B cell (primary cell): ENCODE results near the gene RAP1GDS1. TPM values are rescaled to one million over a fixed set of nuclear protein-coding genes. Genes with fewer than 3 reads are reported as not detected.

Source experiments
- ATAC-seq: fragments of 200-7000 bp; cut with Tn5 transposase; one replicate; pipeline ENCODE4 v1.10.0; 2021; ENCODE audit warnings: low read depth, mild to moderate bottlenecking, moderate number of reproducible peaks, moderate library complexity
- CTCF ChIA-PET: fragments of 350-600 bp; sonication (Branson Sonifier 250); formaldehyde crosslinking; loops from one replicate; lab custom pipeline; 2021; ENCODE audit warnings: antibody characterized with exemption, inconsistent platforms; lab: Charles Lee
- POLR2A ChIA-PET: fragments of 350-600 bp; sonication (Branson Sonifier 250); formaldehyde crosslinking; loops from one replicate; lab custom pipeline; 2021; ENCODE audit warnings: antibody characterized with exemption; lab: Charles Lee
- DNase-seq: peaks from one replicate; pipeline ENCODE4 v3.0.0; 2013
- H2AFZ ChIP-seq: 2 replicates; pipeline ENCODE4 v1.6.1; 2012; ENCODE audit warnings: mild to moderate bottlenecking, low read depth, low read length; ENCODE audit not compliant: insufficient read depth, poor library complexity, severe bottlenecking
- H3K27ac ChIP-seq, 2 donors: 1 replicate in 1 of 2; 2 replicates in 1 of 2; pipeline ENCODE4 v1.5.1; 2012 to 2013; ENCODE audit warnings: low read length in 2 of 2, mild to moderate bottlenecking in 2 of 2, moderate library complexity in 1 of 2
- H3K27me3 ChIP-seq, 4 experiments: fragments of 200-600 bp in 1 of 4; sonication (generic) in 1 of 4; replicated peaks in 1 of 4; 1 replicate in 2 of 4; 2 replicates in 2 of 4; pipeline versions ENCODE4 v1.6.1 to v1.7.0; 2013 to 2016; ENCODE audit warnings: low read length in 3 of 4, mild to moderate bottlenecking in 2 of 4, mixed read lengths in 1 of 4, moderate library complexity in 1 of 4; ENCODE audit not compliant: insufficient read depth in 4 of 4, control insufficient read depth in 3 of 4; ENCODE audit errors: control extremely low read depth in 1 of 4
- H3K36me3 ChIP-seq, 2 experiments: replicated peaks in 1 of 2; 1 replicate in 1 of 2; 2 replicates in 1 of 2; pipeline versions ENCODE4 v1.6.1 to v1.7.1; 2013; ENCODE audit warnings: low read length in 1 of 2; ENCODE audit not compliant: insufficient read depth in 2 of 2, control insufficient read depth in 1 of 2; ENCODE audit errors: control extremely low read depth in 1 of 2, extremely low read depth in 1 of 2
- H3K4me1 ChIP-seq, 2 donors: fragments of 200-600 bp in 1 of 2; sonication (generic) in 1 of 2; 1 replicate in 1 of 2; 2 replicates in 1 of 2; pipeline versions ENCODE4 v1.5.1 to v1.6.1; 2013 to 2017; ENCODE audit warnings: low read length in 2 of 2; ENCODE audit not compliant: control insufficient read depth in 2 of 2, insufficient read depth in 2 of 2
- H3K4me2 ChIP-seq: replicated peaks from 2 replicates; pipeline ENCODE3; 2012; ENCODE audit warnings: mild to moderate bottlenecking, low read depth, low read length; ENCODE audit not compliant: poor library complexity, severe bottlenecking
- H3K4me3 ChIP-seq, 5 experiments: fragments of 200-600 bp in 1 of 5; sonication (generic) in 1 of 5; 1 replicate in 3 of 5; 2 replicates in 2 of 5; pipeline versions ENCODE4 v1.5.1 to v1.7.0; 2011 to 2016; ENCODE audit warnings: low read length in 4 of 5, mild to moderate bottlenecking in 4 of 5, low read depth in 2 of 5, control low read depth in 1 of 5, moderate library complexity in 1 of 5; ENCODE audit not compliant: insufficient read depth in 1 of 5; ENCODE audit errors: control extremely low read depth in 1 of 5, extremely low read depth in 1 of 5
- H3K79me2 ChIP-seq: fragments of 200-600 bp; sonication (generic); one replicate; pipeline ENCODE4 v1.6.0; 2016; ENCODE audit warnings: low read length; ENCODE audit not compliant: control insufficient read depth, insufficient read depth
- H3K9ac ChIP-seq: fragments of 200-600 bp; sonication (generic); 2 replicates; pipeline ENCODE4 v1.6.1; 2017; ENCODE audit warnings: mild to moderate bottlenecking, low read length, moderate library complexity
- H3K9me3 ChIP-seq, 3 donors: one replicate each; pipeline versions ENCODE4 v1.6.1 to v1.7.1; 2013; ENCODE audit warnings: low read length in 2 of 3; ENCODE audit not compliant: control insufficient read depth in 2 of 3, insufficient read depth in 1 of 3; ENCODE audit errors: control extremely low read depth in 1 of 3
- H4K20me1 ChIP-seq: 2 replicates; pipeline ENCODE4 v1.6.0; 2012; ENCODE audit warnings: mild to moderate bottlenecking, low read length; ENCODE audit not compliant: insufficient read depth, control insufficient read depth, poor library complexity, severe bottlenecking
- H3K27ac Mint-ChIP-seq: one replicate; pipeline ENCODE4 v1.8.0; 2021; ENCODE audit warnings: mixed read lengths
- H3K27me3 Mint-ChIP-seq: one replicate; pipeline ENCODE4 v1.8.0; 2021; ENCODE audit warnings: mixed read lengths
- H3K4me1 Mint-ChIP-seq: one replicate; pipeline ENCODE4 v1.8.0; 2021; ENCODE audit warnings: mixed read lengths
- H3K4me3 Mint-ChIP-seq: one replicate; pipeline ENCODE4 v1.8.0; 2021; ENCODE audit warnings: mixed read lengths
- H3K9me3 Mint-ChIP-seq: one replicate; pipeline ENCODE4 v1.8.0; 2022; ENCODE audit warnings: mixed read lengths; ENCODE audit not compliant: insufficient read depth
- CTCF ChIP-seq: fragments of 200-600 bp; IDR thresholded peaks from one replicate; pipeline ENCODE4 v1.8.0; 2022; ENCODE audit warnings: antibody characterized with exemption, mild to moderate bottlenecking
- EZH2 ChIP-seq: IDR thresholded peaks from 2 replicates; pipeline ENCODE4 v1.6.1; 2012; ENCODE audit warnings: borderline replicate concordance, low read depth, mild to moderate bottlenecking, moderate library complexity, low read length; ENCODE audit not compliant: insufficient read depth, poor library complexity, severe bottlenecking
- WGBS: methylation state at CpG from one replicate; pipeline ENCODE4 v1.1.5; 2013; ENCODE audit warnings: missing lambda C conversion rate; ENCODE audit not compliant: insufficient coverage; 5-methylcytosine and 5-hydroxymethylcytosine counted together
- intact Hi-C: fragments of 100-400 bp; cut with micrococcal nuclease; formaldehyde crosslinking; loops from one replicate; pipeline ENCODE4 v1.10.0; 2022
- polyA plus RNA-seq: library from polyadenylated mRNA; depleted of rRNA; stranded (reverse); fragments of >200 nt; gene quantifications from 2 replicates; pipeline ENCODE4 v1.2.3, GENCODE V29; 2012
- total RNA-seq, 2 donors: library from RNA; stranded (reverse); fragments of 120-200 nt in 1 of 2; gene quantifications; 1 replicate in 1 of 2; 2 replicates in 1 of 2; pipeline versions ENCODE4 v1.2.3 to v1.2.4, GENCODE V29; 2013 to 2022

The RAP1GDS1 gene
- total and polyA plus RNA-seq, 2 donors (not counting 1 experiment from before 2014, with no cell fraction given), result 23.6 to 66.3 TPM

- Mint-ChIP-seq H3K4me1 (peaks cover 13% of the 10 kb centered on the region), H3K4me3 (no peak overlapping the region), H3K9me3 (no peaks in the 10 kb centered on the region), H3K27ac (no peak overlapping the region), H3K27me3 (no peaks in the 10 kb centered on the region)
- no peak for TF ChIP-seq CTCF
- no peak for TF ChIP-seq EZH2
- Histone ChIP-seq H3K9me3 (no peaks in the 10 kb centered on the region), H3K79me2 (no peaks in the 10 kb centered on the region), H2AFZ (no peak overlapping the region), H3K27ac (no peak overlapping the region), H4K20me1 (no peaks in the 10 kb centered on the region), H3K36me3 (no peaks in the 10 kb centered on the region), H3K4me1 (peaks cover 7 to 9% of the 10 kb centered on the region in 2 donors), H3K4me3 (no peak overlapping the region), H3K4me2 (no peak overlapping the region), H3K9ac (no peak overlapping the region), H3K27me3 (no peaks in the 10 kb centered on the region)
- WGBS, result no CpG with 5 or more reads among the region's 3 CpGs
- ATAC-seq (no peak), DNase-seq (no peak)
- intact Hi-C loops, result no loop called here
- ChIA-PET CTCF (no interaction called here), POLR2A (no interaction called here)
These were observed 222.8 kb downstream of the RAP1GDS1 start for GRCh38 chr4:98484031-98484430.

GRCh38 chr4:98485816-98486345 is 224.7 kb downstream of the RAP1GDS1 start:
- intact Hi-C loops, result no loop called here
- peaks cover 13% of the 10 kb centered on the region for H3K4me1 Mint-ChIP-seq
- Histone ChIP-seq H3K4me2 (no peak overlapping the region), H3K4me1 (peaks cover 7 to 9% of the 10 kb centered on the region in 2 donors), H3K4me3 (no peak overlapping the region), H4K20me1 (no peaks in the 10 kb centered on the region), H3K79me2 (no peaks in the 10 kb centered on the region), H3K9ac (no peak overlapping the region), H3K9me3 (no peaks in the 10 kb centered on the region), H3K36me3 (no peaks in the 10 kb centered on the region), H2AFZ (no peak overlapping the region), H3K27ac (no peak overlapping the region), H3K27me3 (no peaks in the 10 kb centered on the region)
- H3K9me3 Mint-ChIP-seq, result no peaks in the 10 kb centered on the region
- DNase-seq (no peak), ATAC-seq (no peak)
- H3K4me3 Mint-ChIP-seq, result no peak overlapping the region
- 85% methylated on average over 7 of the region's 7 CpGs for WGBS
- ChIA-PET POLR2A (no interaction called here), CTCF (interaction anchor here (0.6 kb wide), 1 partner anchor 342 kb away, joined by 4 read pairs; no protein-coding TSS in a partner anchor)
- no peak for TF ChIP-seq EZH2
- TF ChIP-seq CTCF, result no peak
- no peaks in the 10 kb centered on the region for H3K27me3 Mint-ChIP-seq
- no peak overlapping the region for H3K27ac Mint-ChIP-seq
